ENCODE measurements around the gene TUBB2A. TPM values are rescaled to one million over a fixed set of nuclear protein-coding genes. Genes with fewer than 3 reads are reported as not detected.

Gene TUBB2A
- total RNA-seq, 1 donor from 2014 or later = 73.6 TPM

- Mint-ChIP-seq H3K36me3 (ENCODE audit: low read depth, unreplicated experiment) (no peaks in the 10 kb centered on the region), H3K27me3 (ENCODE audit: unreplicated experiment) (no peaks in the 10 kb centered on the region), H3K9me3 (ENCODE audit: unreplicated experiment) (no peaks in the 10 kb centered on the region), H3K4me1 (ENCODE audit: unreplicated experiment) (peaks cover 24% of the 10 kb centered on the region), H3K27ac (ENCODE audit: unreplicated experiment) (peak overlapping the region; percentile 58), H3K4me3 (ENCODE audit: unreplicated experiment) (no peak overlapping the region)
- DNase-seq (ENCODE audit: low spot score) = no peak
- TF ChIP-seq CTCF (IDR thresholded peaks at IDR 0.05; ENCODE audit: unreplicated experiment) = no peak
These were observed 8.5 kb upstream of the TUBB2A start for GRCh38 chr6:3165631-3166534.

- H3K27me3 Mint-ChIP-seq (ENCODE audit: unreplicated experiment) = peaks cover 2% of the 10 kb centered on the region
- DNase-seq (ENCODE audit: low spot score) = no peak
- H3K4me1 Mint-ChIP-seq (ENCODE audit: unreplicated experiment) = peaks cover 35% of the 10 kb centered on the region
- no peak for TF ChIP-seq CTCF (IDR thresholded peaks at IDR 0.05; ENCODE audit: unreplicated experiment)
- H3K36me3 Mint-ChIP-seq (ENCODE audit: low read depth, unreplicated experiment) = no peaks in the 10 kb centered on the region
- no peaks in the 10 kb centered on the region for H3K9me3 Mint-ChIP-seq (ENCODE audit: unreplicated experiment)
- no peak overlapping the region for H3K4me3 Mint-ChIP-seq (ENCODE audit: unreplicated experiment)
- H3K27ac Mint-ChIP-seq (ENCODE audit: unreplicated experiment) = no peak overlapping the region
These were observed 7.0 kb upstream of the TUBB2A start for GRCh38 chr6:3164388-3164787.

- Mint-ChIP-seq H3K4me3 (ENCODE audit: unreplicated experiment) (peak overlapping the region; percentile 83), H3K9me3 (ENCODE audit: unreplicated experiment) (no peaks in the 10 kb centered on the region), H3K4me1 (ENCODE audit: unreplicated experiment) (peaks cover 37% of the 10 kb centered on the region), H3K27me3 (ENCODE audit: unreplicated experiment) (peaks cover 5% of the 10 kb centered on the region), H3K27ac (ENCODE audit: unreplicated experiment) (no peak overlapping the region), H3K36me3 (ENCODE audit: low read depth, unreplicated experiment) (peaks cover 2% of the 10 kb centered on the region)
- TF ChIP-seq CTCF (IDR thresholded peaks at IDR 0.05; ENCODE audit: unreplicated experiment) = no peak
- DNase-seq (ENCODE audit: low spot score) = no peak
These were observed 5.9 kb upstream of the TUBB2A start for GRCh38 chr6:3163248-3163594.

GRCh38 chr6:3162565-3163247 is 5.4 kb upstream of the TUBB2A start:
- no peak overlapping the region for H3K27ac Mint-ChIP-seq (ENCODE audit: unreplicated experiment)

More at GRCh38 chr6:3162565-3163247, 5.4 kb upstream of the TUBB2A start:
- peak; percentile 61 for DNase-seq (ENCODE audit: low spot score)
- Mint-ChIP-seq H3K27me3 (ENCODE audit: unreplicated experiment) (peaks cover 6% of the 10 kb centered on the region), H3K4me1 (ENCODE audit: unreplicated experiment) (peaks cover 39% of the 10 kb centered on the region), H3K36me3 (ENCODE audit: low read depth, unreplicated experiment) (peaks cover 3% of the 10 kb centered on the region), H3K9me3 (ENCODE audit: unreplicated experiment) (no peaks in the 10 kb centered on the region), H3K4me3 (ENCODE audit: unreplicated experiment) (peak overlapping the region; percentile 83)
- TF ChIP-seq CTCF (IDR thresholded peaks at IDR 0.05; ENCODE audit: unreplicated experiment) = no peak

All from endothelial cell (in vitro differentiated cells).